Measurements from ENCODE around the gene TBK1. TPM values are rescaled to one million over a fixed set of nuclear protein-coding genes. Genes with fewer than 3 reads are reported as not detected.

Gene TBK1
- total and polyA plus RNA-seq, 10 of the 15 experiments (the other 5 are each of a cell fraction or from before 2014, with no cell fraction given) = 13.4 to 49.3 (median 37.7) TPM

GRCh38 chr12:64497903-64498302, 46.0 kb downstream of the TBK1 start (continued):
- TF ChIP-seq, protein P1, sequence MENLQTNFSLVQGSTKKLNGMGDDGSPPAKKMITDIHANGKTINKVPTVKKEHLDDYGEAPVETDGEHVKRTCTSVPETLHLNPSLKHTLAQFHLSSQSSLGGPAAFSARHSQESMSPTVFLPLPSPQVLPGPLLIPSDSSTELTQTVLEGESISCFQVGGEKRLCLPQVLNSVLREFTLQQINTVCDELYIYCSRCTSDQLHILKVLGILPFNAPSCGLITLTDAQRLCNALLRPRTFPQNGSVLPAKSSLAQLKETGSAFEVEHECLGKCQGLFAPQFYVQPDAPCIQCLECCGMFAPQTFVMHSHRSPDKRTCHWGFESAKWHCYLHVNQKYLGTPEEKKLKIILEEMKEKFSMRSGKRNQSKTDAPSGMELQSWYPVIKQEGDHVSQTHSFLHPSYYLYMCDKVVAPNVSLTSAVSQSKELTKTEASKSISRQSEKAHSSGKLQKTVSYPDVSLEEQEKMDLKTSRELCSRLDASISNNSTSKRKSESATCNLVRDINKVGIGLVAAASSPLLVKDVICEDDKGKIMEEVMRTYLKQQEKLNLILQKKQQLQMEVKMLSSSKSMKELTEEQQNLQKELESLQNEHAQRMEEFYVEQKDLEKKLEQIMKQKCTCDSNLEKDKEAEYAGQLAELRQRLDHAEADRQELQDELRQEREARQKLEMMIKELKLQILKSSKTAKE (IDR thresholded peaks at IDR 0.05; ENCODE audit: low read depth, poor library complexity, severe bottlenecking) = no peak
- no peak for TF ChIP-seq HSF1 (IDR thresholded peaks at IDR 0.05; ENCODE audit: low read depth, low read length)
- no peak for TF ChIP-seq SMAD1 (IDR thresholded peaks at IDR 0.05; ENCODE audit: low read depth, partially characterized antibody)
- no peak for TF ChIP-seq SREBF2 (IDR thresholded peaks at IDR 0.05; ENCODE audit: low read length)
- TF ChIP-seq E2F8 (IDR thresholded peaks at IDR 0.05; ENCODE audit: low read depth, partially characterized antibody) = no peak
- no peak for TF ChIP-seq ESRRA (IDR thresholded peaks at IDR 0.05; ENCODE audit: low read length)
- TF ChIP-seq POLR2AphosphoS5 (IDR thresholded peaks at IDR 0.05; ENCODE audit: low read length) = no peak
- TF ChIP-seq HCFC1 (IDR thresholded peaks at IDR 0.05; ENCODE audit: low read length) = no peak

Measured in GM12878 (cell line).